Activated CD4-positive, alpha-beta T cell treated with anti-CD3 and anti-CD28 coated beads, Interleukin-2, amount 10 ng/mL, durations not matched to agents 7 days and 5 days (primary cell): ENCODE results near the gene LDLRAD3. TPM values are rescaled to one million over a fixed set of nuclear protein-coding genes. Genes with fewer than 3 reads are reported as not detected.

Source experiments
- CTCF ChIA-PET: fragments of 350-600 bp; sonication (Branson Sonifier 250); formaldehyde crosslinking; loops from one replicate; lab custom pipeline; 2021; ENCODE audit warnings: antibody characterized with exemption; lab: Charles Lee
- POLR2A ChIA-PET: fragments of 350-600 bp; sonication (Branson Sonifier 250); formaldehyde crosslinking; loops from one replicate; lab custom pipeline; 2021; ENCODE audit warnings: antibody characterized with exemption; lab: Charles Lee
- DNase-seq: peaks from one replicate; pipeline ENCODE4 v3.0.0-alpha.2; 2020
- H3K27ac Mint-ChIP-seq: one replicate; pipeline ENCODE4 v1.8.0; 2021; ENCODE audit warnings: mild to moderate bottlenecking, moderate library complexity, mixed read lengths
- H3K27me3 Mint-ChIP-seq: one replicate; pipeline ENCODE4 v1.8.0; 2021; ENCODE audit warnings: mixed read lengths
- H3K36me3 Mint-ChIP-seq: one replicate; pipeline ENCODE4 v1.8.0; 2021; ENCODE audit warnings: low read depth, mixed read lengths
- H3K4me1 Mint-ChIP-seq: one replicate; pipeline ENCODE4 v1.8.0; 2021; ENCODE audit warnings: mixed read lengths
- H3K4me3 Mint-ChIP-seq: one replicate; pipeline ENCODE4 v1.8.0; 2021; ENCODE audit warnings: mild to moderate bottlenecking, moderate library complexity, mixed read lengths
- H3K9me3 Mint-ChIP-seq: one replicate; pipeline ENCODE4 v1.8.0; 2021; ENCODE audit warnings: mixed read lengths
- total RNA-seq, 2 experiments: library from RNA; stranded (reverse); gene quantifications; one replicate each; pipeline ENCODE4 v1.2.3, GENCODE V29; 2021

Gene LDLRAD3
- total RNA-seq, 2 experiments from 2014 or later: 0.07 TPM; not detected in 1

GRCh38 chr11:36059660-36060059 lies 115.8 kb downstream of the LDLRAD3 start:
- no peak for DNase-seq
- Mint-ChIP-seq H3K4me1 (no peaks in the 10 kb centered on the region), H3K27ac (no peak overlapping the region), H3K9me3 (peaks cover 2% of the 10 kb centered on the region), H3K36me3 (no peaks in the 10 kb centered on the region), H3K4me3 (no peak overlapping the region), H3K27me3 (peaks cover 5% of the 10 kb centered on the region)
- ChIA-PET POLR2A (no interaction called here), CTCF (no interaction called here)

GRCh38 chr11:36060926-36061325 lies 117.1 kb downstream of the LDLRAD3 start:
- Mint-ChIP-seq H3K4me3 (no peak overlapping the region), H3K36me3 (no peaks in the 10 kb centered on the region), H3K27me3 (peaks cover 5% of the 10 kb centered on the region), H3K9me3 (no peaks in the 10 kb centered on the region), H3K27ac (no peak overlapping the region), H3K4me1 (no peaks in the 10 kb centered on the region)
- no peak for DNase-seq
- CTCF ChIA-PET: no interaction called here
- POLR2A ChIA-PET: no interaction called here

DNA sequence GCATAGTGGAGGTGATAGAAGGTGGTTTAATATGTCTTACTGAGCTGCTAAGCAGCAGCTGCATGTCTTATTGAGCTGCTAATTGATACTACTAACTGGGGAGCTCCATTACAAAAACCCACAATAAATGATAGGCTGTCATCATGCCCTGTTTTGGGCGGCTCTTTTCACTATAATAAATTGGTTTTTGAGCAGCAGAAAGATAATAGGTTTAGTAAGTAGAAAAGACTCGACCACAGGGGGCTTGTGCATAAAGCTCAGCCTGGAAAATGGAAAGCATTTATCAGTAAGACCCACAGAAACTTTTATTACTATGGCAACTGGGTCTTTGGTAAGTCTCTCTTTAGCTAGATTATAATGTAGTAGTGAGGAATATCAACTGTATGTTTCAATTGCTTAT lies 117.6 kb downstream of the LDLRAD3 start:
- H3K27me3 Mint-ChIP-seq: peaks cover 5% of the 10 kb centered on the region
- no peak overlapping the region for H3K4me3 Mint-ChIP-seq
- H3K9me3 Mint-ChIP-seq: no peaks in the 10 kb centered on the region
- ChIA-PET POLR2A (no interaction called here), CTCF (interaction anchor here (0.7 kb wide), 1 partner anchor 12 kb away, joined by 3 read pairs; no protein-coding TSS in a partner anchor)
- no peaks in the 10 kb centered on the region for H3K36me3 Mint-ChIP-seq
- no peak for DNase-seq
- H3K4me1 Mint-ChIP-seq: no peaks in the 10 kb centered on the region
- no peak overlapping the region for H3K27ac Mint-ChIP-seq

DNA sequence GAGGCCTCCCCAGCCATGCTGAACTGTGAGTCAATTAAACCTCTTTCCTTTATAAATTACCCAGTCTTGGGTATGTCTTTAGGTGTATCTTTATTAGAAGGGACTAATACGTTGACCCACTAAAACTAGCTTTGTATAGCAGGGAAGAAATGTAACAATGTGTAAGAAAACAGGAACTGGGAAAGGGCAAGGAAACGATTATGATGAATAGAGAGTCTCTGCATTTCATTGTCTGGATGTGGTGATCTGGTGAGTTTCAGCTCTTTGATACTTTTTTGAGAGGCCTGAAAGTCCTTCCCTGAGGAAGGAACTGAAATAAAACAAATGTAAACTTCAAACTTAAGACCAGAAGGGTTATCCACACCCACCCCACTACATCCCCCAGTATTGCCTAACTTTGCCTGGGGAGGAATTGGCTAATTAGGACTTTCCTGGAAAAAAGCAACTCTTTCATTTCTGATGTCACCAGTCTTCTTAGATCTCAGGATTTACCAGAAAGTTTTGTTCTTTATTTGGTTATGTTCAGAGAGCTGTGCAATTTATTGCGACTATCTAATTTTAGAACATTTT lies 119.0 kb downstream of the LDLRAD3 start:
- CTCF ChIA-PET: interaction anchor here (0.6 kb wide), 1 partner anchor 241 kb away, joined by 3 read pairs; no protein-coding TSS in a partner anchor
- Mint-ChIP-seq H3K4me1 (no peaks in the 10 kb centered on the region), H3K4me3 (no peak overlapping the region), H3K27ac (no peak overlapping the region), H3K36me3 (no peaks in the 10 kb centered on the region), H3K27me3 (peaks cover 5% of the 10 kb centered on the region), H3K9me3 (peaks cover 5% of the 10 kb centered on the region)
- POLR2A ChIA-PET: no interaction called here
- DNase-seq: no peak

DNA sequence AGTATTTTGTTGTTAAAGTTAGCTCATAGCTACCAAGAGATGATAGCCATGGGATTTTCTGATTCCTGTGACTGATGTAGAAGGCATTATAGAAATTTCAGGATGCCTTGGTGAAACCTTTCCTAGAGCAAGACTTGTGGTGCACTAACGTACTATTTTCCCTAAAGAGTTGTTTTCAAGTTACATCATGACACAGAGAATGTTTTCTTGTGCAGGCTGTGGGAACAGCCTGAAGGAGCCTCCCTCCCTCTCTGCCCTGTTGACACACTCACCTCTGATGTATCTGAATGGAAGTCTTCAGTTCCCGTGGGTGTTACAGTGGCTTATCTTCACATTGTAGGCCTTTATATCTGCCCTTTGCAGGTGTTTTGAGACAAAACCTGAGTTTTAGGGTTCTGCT lies 121.6 kb downstream of the LDLRAD3 start:
- no peak overlapping the region for H3K4me3 Mint-ChIP-seq

DNA sequence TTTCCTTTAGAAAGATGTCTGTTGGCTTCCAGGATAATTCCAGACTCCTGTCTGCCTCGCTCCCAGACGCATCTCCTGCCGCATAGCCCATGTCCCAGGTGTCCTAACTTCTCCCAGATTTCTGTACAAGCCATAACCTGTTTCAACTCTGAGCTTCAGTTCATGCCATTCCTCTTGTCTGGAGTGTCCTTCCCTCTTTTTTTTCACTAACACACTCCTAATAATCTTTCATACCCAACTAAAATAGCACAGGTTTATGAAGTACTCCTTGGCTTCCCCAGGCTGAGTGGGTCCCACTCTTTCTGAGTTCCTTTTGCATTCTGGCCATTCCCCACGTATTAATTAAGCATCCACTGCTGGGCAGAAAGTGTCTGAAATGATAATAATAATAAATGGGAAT lies 123.0 kb downstream of the LDLRAD3 start:
- POLR2A ChIA-PET: no interaction called here
- Mint-ChIP-seq H3K9me3 (peaks cover 5% of the 10 kb centered on the region), H3K27me3 (peaks cover 3% of the 10 kb centered on the region), H3K36me3 (no peaks in the 10 kb centered on the region), H3K4me3 (no peak overlapping the region), H3K27ac (no peak overlapping the region), H3K4me1 (no peaks in the 10 kb centered on the region)
- CTCF ChIA-PET: no interaction called here
- DNase-seq: no peak

More for the DNA sequence above, 121.6 kb downstream of the LDLRAD3 start:
- POLR2A ChIA-PET: no interaction called here
- no peak for DNase-seq
- Mint-ChIP-seq H3K27me3 (peaks cover 4% of the 10 kb centered on the region), H3K36me3 (no peaks in the 10 kb centered on the region), H3K4me1 (no peaks in the 10 kb centered on the region), H3K27ac (no peak overlapping the region), H3K9me3 (peaks cover 5% of the 10 kb centered on the region)
- CTCF ChIA-PET: no interaction called here

DNA sequence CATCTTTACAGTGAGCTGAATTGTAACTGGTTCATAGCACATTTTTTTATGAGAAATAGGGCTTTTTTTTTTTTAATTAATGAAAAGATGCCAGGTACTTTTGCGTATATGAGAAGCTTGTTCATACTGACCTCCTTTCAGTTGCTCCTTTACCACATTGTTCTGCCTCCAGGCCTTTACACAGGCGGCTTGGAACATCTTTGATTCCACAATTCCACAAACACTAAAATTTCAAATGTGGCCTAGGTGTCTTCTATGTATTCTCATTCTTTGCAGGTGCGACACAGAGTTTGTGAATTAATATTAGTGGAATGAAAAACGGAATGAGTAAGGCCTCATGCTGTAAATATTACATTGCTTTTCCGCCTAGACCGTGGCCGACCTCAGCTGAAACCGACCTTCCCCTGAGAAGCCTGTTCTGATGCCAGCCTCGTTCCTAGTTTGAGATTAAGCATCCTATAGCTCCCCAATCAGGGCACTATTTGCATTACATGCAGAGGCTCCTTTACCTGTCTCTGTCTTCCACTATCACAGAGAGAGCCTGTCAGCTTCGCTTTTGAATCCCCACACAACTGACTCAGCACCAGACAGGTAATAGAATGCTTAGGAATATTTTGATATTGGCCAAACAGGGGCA lies 125.8 kb downstream of the LDLRAD3 start:
- H3K27ac Mint-ChIP-seq: no peak overlapping the region
- H3K4me1 Mint-ChIP-seq: no peaks in the 10 kb centered on the region
- no peaks in the 10 kb centered on the region for H3K27me3 Mint-ChIP-seq
- DNase-seq: no peak
- ChIA-PET CTCF (no interaction called here), POLR2A (no interaction called here)
- no peaks in the 10 kb centered on the region for H3K36me3 Mint-ChIP-seq
- H3K9me3 Mint-ChIP-seq: peaks cover 5% of the 10 kb centered on the region
- H3K4me3 Mint-ChIP-seq: no peak overlapping the region

- Mint-ChIP-seq H3K9me3 (peaks cover 5% of the 10 kb centered on the region), H3K27me3 (no peaks in the 10 kb centered on the region), H3K36me3 (no peaks in the 10 kb centered on the region), H3K27ac (no peak overlapping the region), H3K4me1 (no peaks in the 10 kb centered on the region), H3K4me3 (no peak overlapping the region)
- no peak for DNase-seq
- ChIA-PET POLR2A (no interaction called here), CTCF (no interaction called here)
Observed at GRCh38 chr11:36070213-36070953, 126.5 kb downstream of the LDLRAD3 start.

DNA sequence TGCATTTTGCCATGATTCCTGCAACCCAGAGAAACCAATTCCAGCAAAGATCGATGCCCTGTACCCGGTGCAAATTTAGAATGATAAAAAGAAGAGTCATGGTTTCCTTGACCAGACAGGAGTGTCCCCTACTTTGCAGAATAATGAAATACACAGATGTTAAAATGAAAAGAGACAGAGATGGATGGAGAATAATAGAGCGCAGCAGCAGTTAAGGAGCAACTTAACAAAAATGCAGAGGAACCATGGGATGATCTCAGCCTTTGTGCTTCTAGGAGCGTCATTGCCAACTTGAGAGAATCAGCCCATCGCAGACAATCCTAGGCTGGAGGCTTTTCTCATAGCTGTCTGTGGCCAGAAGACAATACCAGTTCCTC lies 127.1 kb downstream of the LDLRAD3 start:
- H3K4me1 Mint-ChIP-seq: no peaks in the 10 kb centered on the region
- H3K4me3 Mint-ChIP-seq: no peak overlapping the region
- DNase-seq: no peak
- H3K27me3 Mint-ChIP-seq: no peaks in the 10 kb centered on the region
- no peak overlapping the region for H3K27ac Mint-ChIP-seq
- ChIA-PET CTCF (no interaction called here), POLR2A (no interaction called here)
- H3K36me3 Mint-ChIP-seq: no peaks in the 10 kb centered on the region
- H3K9me3 Mint-ChIP-seq: peaks cover 5% of the 10 kb centered on the region

DNA sequence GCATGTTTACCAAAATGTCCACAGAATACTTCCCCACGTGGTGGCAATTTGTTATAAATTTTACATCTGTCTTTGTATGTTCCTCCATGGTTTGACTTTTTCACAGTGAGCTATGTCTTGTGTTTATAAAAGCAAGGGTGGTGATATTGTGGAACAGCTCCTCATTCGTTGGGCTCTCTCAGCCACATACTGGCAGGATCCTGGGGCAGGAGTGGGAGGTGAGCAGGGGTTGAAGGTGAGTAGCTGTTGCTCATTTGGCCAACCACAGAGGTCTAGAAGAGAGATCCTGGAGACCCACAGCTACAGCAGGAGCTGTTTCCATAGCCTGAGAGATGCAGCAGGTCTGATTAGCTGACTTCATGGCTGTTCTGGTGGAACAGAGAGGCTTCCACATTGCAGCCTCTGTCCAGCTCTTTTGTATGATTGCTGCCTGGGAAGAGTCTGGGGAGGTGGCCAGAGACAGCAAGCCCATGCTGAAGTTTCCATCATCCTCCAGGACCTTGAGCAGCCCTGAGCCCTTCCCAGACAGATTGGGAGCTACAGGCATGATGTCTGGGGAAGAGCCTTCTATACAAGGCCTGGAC lies 128.1 kb downstream of the LDLRAD3 start:
- no peak for DNase-seq
- H3K27me3 Mint-ChIP-seq: no peaks in the 10 kb centered on the region
- H3K9me3 Mint-ChIP-seq: peaks cover under 1% of the 10 kb centered on the region
- H3K36me3 Mint-ChIP-seq: no peaks in the 10 kb centered on the region
- no peak overlapping the region for H3K4me3 Mint-ChIP-seq
- no peak overlapping the region for H3K27ac Mint-ChIP-seq
- H3K4me1 Mint-ChIP-seq: no peaks in the 10 kb centered on the region
- ChIA-PET CTCF (no interaction called here), POLR2A (interaction anchor here (0.6 kb wide), 1 partner anchor 106 kb away, joined by 3 read pairs; no protein-coding TSS in a partner anchor)

DNA sequence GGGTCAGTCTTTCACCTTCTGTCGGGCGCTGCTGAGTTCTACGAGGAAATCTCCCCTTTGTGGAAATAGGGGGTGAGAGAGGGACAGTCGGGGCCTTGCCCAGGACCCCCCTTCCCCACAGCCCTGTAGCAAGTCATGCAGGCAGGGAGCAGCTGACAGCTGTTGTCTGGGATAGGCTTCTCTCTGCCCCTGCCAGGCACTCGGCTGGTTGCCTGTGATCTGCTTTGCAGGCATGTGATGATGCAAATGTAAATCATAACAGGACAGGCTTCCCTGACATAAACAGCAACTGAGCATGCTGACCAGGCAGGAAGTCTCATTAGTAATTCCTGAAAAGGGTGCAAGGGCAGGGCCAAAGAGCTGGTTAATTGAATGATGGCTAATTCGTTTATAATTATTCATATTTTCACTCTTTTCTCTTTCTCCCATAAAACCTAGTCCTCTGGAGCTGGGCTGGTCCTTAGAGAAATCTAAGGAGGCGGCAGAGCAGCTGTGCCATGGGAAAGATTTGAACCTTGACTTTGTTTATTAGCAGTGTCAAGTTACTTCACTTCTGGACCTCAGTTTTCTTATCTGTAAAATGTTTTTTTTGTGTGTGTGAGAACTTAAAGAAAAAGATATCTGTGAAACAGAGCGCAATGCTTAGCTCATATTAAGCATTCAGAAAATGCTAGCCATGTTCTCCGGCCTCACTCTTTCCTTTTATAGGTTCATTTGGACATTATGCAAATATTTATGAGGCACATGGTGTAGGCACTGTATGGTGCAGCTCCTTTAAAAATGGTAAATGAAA lies 129.7 kb downstream of the LDLRAD3 start:
- ChIA-PET CTCF (interaction anchor here (0.6 kb wide), 1 partner anchor 12 kb away, joined by 3 read pairs; no protein-coding TSS in a partner anchor), POLR2A (no interaction called here)
- Mint-ChIP-seq H3K9me3 (no peaks in the 10 kb centered on the region), H3K27ac (no peak overlapping the region), H3K4me1 (no peaks in the 10 kb centered on the region), H3K36me3 (no peaks in the 10 kb centered on the region), H3K27me3 (no peaks in the 10 kb centered on the region), H3K4me3 (no peak overlapping the region)
- no peak for DNase-seq

- no peaks in the 10 kb centered on the region for H3K36me3 Mint-ChIP-seq
- DNase-seq: no peak
- H3K4me3 Mint-ChIP-seq: no peak overlapping the region
- no peaks in the 10 kb centered on the region for H3K27me3 Mint-ChIP-seq
- H3K4me1 Mint-ChIP-seq: no peaks in the 10 kb centered on the region
- ChIA-PET POLR2A (no interaction called here), CTCF (no interaction called here)
- no peaks in the 10 kb centered on the region for H3K9me3 Mint-ChIP-seq
- H3K27ac Mint-ChIP-seq: no peak overlapping the region
Observed at GRCh38 chr11:36074941-36075431, 131.1 kb downstream of the LDLRAD3 start.
